Cardiac fibroblast (primary cell): ENCODE measurements around the gene ASAP2.
A peak's percentile ranks its signal among the peaks of the same experiment; 100 is the strongest.

Experiments
- DNase-seq, 2 donors: peaks; one replicate each; pipeline versions ENCODE4 v3.0.0 to v3.0.0-alpha.2; 2010; ENCODE audit warnings: low read depth in 2 of 2
- H3K4me3 ChIP-seq, 2 donors: replicated peaks in 1 of 2; 1 replicate in 1 of 2; 2 replicates in 1 of 2; pipeline ENCODE4 v1.5.1; 2011; ENCODE audit warnings: low read depth in 2 of 2, low read length in 2 of 2, mild to moderate bottlenecking in 2 of 2, moderate library complexity in 1 of 2
- CTCF ChIP-seq: IDR thresholded peaks from one replicate; pipeline ENCODE4 v1.5.1; 2011; ENCODE audit warnings: low read depth, mild to moderate bottlenecking, low read length, inconsistent platforms

The ASAP2 gene

GRCh38 chr2:9225806-9226205 lies 19.2 kb downstream of the ASAP2 start:
- DNase-seq = no peak
- H3K4me3 ChIP-seq = no peak overlapping the region
- no peak for TF ChIP-seq CTCF

GRCh38 chr2:9226458-9227380 lies 20.1 kb downstream of the ASAP2 start:
- TF ChIP-seq CTCF = no peak
- no peak overlapping the region for H3K4me3 ChIP-seq
- DNase-seq = no peak

- no peak overlapping the region for H3K4me3 ChIP-seq
- DNase-seq = peak; percentile 77 to 86
- TF ChIP-seq CTCF = no peak
These were observed 21.6 kb downstream of the ASAP2 start for GRCh38 chr2:9228088-9228751.

- no peak for DNase-seq
- no peak for TF ChIP-seq CTCF
- no peak overlapping the region for H3K4me3 ChIP-seq
These were observed 22.3 kb downstream of the ASAP2 start for GRCh38 chr2:9228781-9229469.

GRCh38 chr2:9229470-9229820 lies 22.8 kb downstream of the ASAP2 start:
- no peak for DNase-seq
- no peak overlapping the region for H3K4me3 ChIP-seq
- no peak for TF ChIP-seq CTCF

- no peak overlapping the region for H3K4me3 ChIP-seq
- peak; percentile 63 to 64 for DNase-seq
- peak; percentile 32 for TF ChIP-seq CTCF
These were observed 23.6 kb downstream of the ASAP2 start for GRCh38 chr2:9230051-9230802.
